NCI-H2196 treated with DMSO at 0.1 percent for 48 hours (cell line): ENCODE results near the gene DRD2.
A peak's percentile ranks its signal among the peaks of the same experiment; 100 is the strongest.
"Not testable (repeated sequence)": the region's sequence is repeated elsewhere in the genome, so short reads cannot be mapped to it uniquely, and the experiment has no call there.

Experiments
- DNase-seq: peaks from one replicate; lab custom pipeline; 2025; ENCODE audit not compliant: unreplicated experiment; lab: John Stamatoyannopoulos, UW

DRD2 gene

GRCh38 chr11:113475160-113475761, at the start of gene DRD2:
TSS of gene DRD2 (minus strand) at chr11:113475398. CDS start at chr11:113424651, 50,747 bp downstream.
- no peak for DNase-seq

- DNase-seq, result not testable (repeated sequence)
These were observed 48.7 kb upstream of the DRD2 start for GRCh38 chr11:113523906-113524305.

GRCh38 chr11:113521737-113522517, 46.7 kb upstream of the DRD2 start:
- no peak for DNase-seq

- DNase-seq, result no peak
These were observed 44.9 kb upstream of the DRD2 start for GRCh38 chr11:113519989-113520613.

GRCh38 chr11:113518716-113519495, 43.7 kb upstream of the DRD2 start:
- no peak for DNase-seq

GRCh38 chr11:113517361-113517760, 42.2 kb upstream of the DRD2 start:
- no peak for DNase-seq

- no peak for DNase-seq
These were observed 39.7 kb upstream of the DRD2 start for GRCh38 chr11:113514856-113515255.

- DNase-seq, result no peak
These were observed 32.1 kb upstream of the DRD2 start for GRCh38 chr11:113507341-113507740.

GRCh38 chr11:113506893-113507292, 31.7 kb upstream of the DRD2 start:
- no peak for DNase-seq

GRCh38 chr11:113506461-113506860, 31.3 kb upstream of the DRD2 start:
- DNase-seq, result no peak

- DNase-seq, result peak; percentile 34
These were observed 30.6 kb upstream of the DRD2 start for GRCh38 chr11:113505541-113506375.

GRCh38 chr11:113505046-113505445, 29.8 kb upstream of the DRD2 start:
- no peak for DNase-seq

GRCh38 chr11:113504586-113504985, 29.4 kb upstream of the DRD2 start:
- DNase-seq, result no peak

- no peak for DNase-seq
These were observed 28.9 kb upstream of the DRD2 start for GRCh38 chr11:113504071-113504470.

- no peak for DNase-seq
These were observed 22.1 kb upstream of the DRD2 start for GRCh38 chr11:113497066-113497910.

- DNase-seq, result no peak
These were observed 20.9 kb upstream of the DRD2 start for GRCh38 chr11:113496026-113496651.

GRCh38 chr11:113494021-113494420, 18.8 kb upstream of the DRD2 start:
- no peak for DNase-seq

GRCh38 chr11:113493206-113493605, 18.0 kb upstream of the DRD2 start:
- DNase-seq, result no peak

GRCh38 chr11:113488931-113489351, 13.7 kb upstream of the DRD2 start:
- peak; percentile 50 for DNase-seq
